RWPE1 (cell line): ENCODE data around the gene RCAN2.

ENCODE experiments used
- CTCF ChIA-PET: fragments of 350-600 bp; sonication (Branson Sonifier 250); formaldehyde crosslinking; extraction: SDS; loops from one replicate; lab custom pipeline; 2021; lab: Yijun Ruan, JAX
- POLR2A ChIA-PET: fragments of 400-600 bp; formaldehyde crosslinking; extraction: SDS; loops from one replicate; lab custom pipeline; 2020; ENCODE audit warnings: antibody characterized with exemption; ENCODE audit not compliant: low non-redundant PET; lab: Yijun Ruan, JAX
- DNase-seq: peaks from one replicate; pipeline ENCODE4 v3.0.0; 2012; ENCODE audit warnings: low spot score
- H3K27ac ChIP-seq: fragments of 450-650 bp; 2 replicates; pipeline ENCODE4 v1.5.1; 2017
- CTCF ChIP-seq: fragments of 450-650 bp; conservative IDR thresholded peaks from 2 replicates; pipeline ENCODE4 v1.5.1; 2017; ENCODE audit warnings: low read depth, mild to moderate bottlenecking

The RCAN2 gene

GRCh38 chr6:46440141-46440540 lies 51.1 kb downstream of the RCAN2 start:
- no peak for TF ChIP-seq CTCF
- no peak overlapping the region for H3K27ac ChIP-seq
- POLR2A ChIA-PET, result no interaction called here
- DNase-seq, result no peak
- CTCF ChIA-PET, result interaction anchor here (0.6 kb wide), 1 partner anchor 14 kb away, joined by 4 read pairs; no protein-coding TSS in a partner anchor

- ChIA-PET POLR2A (no interaction called here), CTCF (no interaction called here)
- H3K27ac ChIP-seq, result no peak overlapping the region
- DNase-seq, result no peak
- no peak for TF ChIP-seq CTCF
These were observed 53.0 kb downstream of the RCAN2 start for GRCh38 chr6:46438245-46438644.

- no peak for DNase-seq
- TF ChIP-seq CTCF, result no peak
- ChIA-PET POLR2A (no interaction called here), CTCF (no interaction called here)
- no peak overlapping the region for H3K27ac ChIP-seq
These were observed 53.5 kb downstream of the RCAN2 start for GRCh38 chr6:46437671-46438221.

- TF ChIP-seq CTCF, result no peak
- no peak overlapping the region for H3K27ac ChIP-seq
- CTCF ChIA-PET, result no interaction called here
- POLR2A ChIA-PET, result no interaction called here
- DNase-seq, result no peak
These were observed 68.6 kb downstream of the RCAN2 start for GRCh38 chr6:46422619-46423018.

GRCh38 chr6:46421939-46422338 lies 69.3 kb downstream of the RCAN2 start:
- H3K27ac ChIP-seq, result no peak overlapping the region
- CTCF ChIA-PET, result interaction anchor here (0.5 kb wide), 1 partner anchor 1435 kb away, joined by 3 read pairs; no protein-coding TSS in a partner anchor
- DNase-seq, result no peak
- no peak for TF ChIP-seq CTCF
- POLR2A ChIA-PET, result no interaction called here

- no peak for DNase-seq
- ChIA-PET POLR2A (no interaction called here), CTCF (interaction anchor here (0.7 to 1.5 kb wide), 2 partner anchors 200 to 432 kb away, joined by 3 to 4 read pairs; no protein-coding TSS in a partner anchor)
- TF ChIP-seq CTCF, result no peak
- H3K27ac ChIP-seq, result no peak overlapping the region
These were observed 70.2 kb downstream of the RCAN2 start for GRCh38 chr6:46420921-46421638.
